GM21737 (cell line): ENCODE data around the gene LGALS4.
"Not testable (repeated sequence)": the region's sequence is repeated elsewhere in the genome, so short reads cannot be mapped to it uniquely, and the experiment has no call there.

Source experiments
- ATAC-seq: cut with Tn5 transposase; IDR thresholded peaks from one replicate; pipeline ENCODE4 v1.9.1; 2021; ENCODE audit warnings: mild to moderate bottlenecking, moderate library complexity; ENCODE audit not compliant: unreplicated experiment

LGALS4 gene

GRCh38 chr19:38774181-38774950 is 38.4 kb downstream of the LGALS4 start:
- no peak for ATAC-seq

- no peak for ATAC-seq
Observed at GRCh38 chr19:38773469-38774177, 39.1 kb downstream of the LGALS4 start, which contains the start of gene LGALS7. Gene LGALS7 (minus strand): TSS chr19:38773517. CDS start chr19:38773492, 25 bp downstream.

- ATAC-seq = not testable (repeated sequence)
Observed at GRCh38 chr19:38771569-38771968, 41.2 kb downstream of the LGALS4 start.

- peak; percentile 52 for ATAC-seq
Observed at GRCh38 chr19:38770949-38771275, 41.8 kb downstream of the LGALS4 start.

GRCh38 chr19:38770228-38770948 is 42.4 kb downstream of the LGALS4 start:
- peak; percentile 8 for ATAC-seq

- peak; percentile 65 for ATAC-seq
Observed at GRCh38 chr19:38769635-38770211, 43.0 kb downstream of the LGALS4 start.

GRCh38 chr19:38766276-38767047 is 46.3 kb downstream of the LGALS4 start:
- ATAC-seq = no peak

- ATAC-seq = no peak
Observed at GRCh38 chr19:38765214-38765613, 47.5 kb downstream of the LGALS4 start.

- ATAC-seq = no peak
Observed at GRCh38 chr19:38763795-38764220, 48.9 kb downstream of the LGALS4 start.

GRCh38 chr19:38761884-38762389 is 50.8 kb downstream of the LGALS4 start:
- ATAC-seq = not testable (repeated sequence)

- not testable (repeated sequence) for ATAC-seq
Observed at GRCh38 chr19:38760805-38761517, 51.8 kb downstream of the LGALS4 start.

GRCh38 chr19:38759590-38760003 is 53.1 kb downstream of the LGALS4 start:
- ATAC-seq = no peak

- not testable (repeated sequence) for ATAC-seq
Observed at GRCh38 chr19:38754196-38754595, 58.5 kb downstream of the LGALS4 start.

GRCh38 chr19:38753783-38754182 is 59.0 kb downstream of the LGALS4 start:
- ATAC-seq = not testable (repeated sequence)
